H9 (cell line): ENCODE measurements around the gene ELF2. TPM values are rescaled to one million over a fixed set of nuclear protein-coding genes. Genes with fewer than 3 reads are reported as not detected.

Source experiments
- DNase-seq: peaks from one replicate; pipeline ENCODE4 v3.0.0-alpha.2; 2017
- H2AFZ ChIP-seq: one replicate; pipeline ENCODE4 v1.6.1; 2013; ENCODE audit warnings: mild to moderate bottlenecking, low read length, control low read depth, moderate library complexity
- H2AK5ac ChIP-seq: 2 replicates; pipeline ENCODE4 v1.6.1; 2013; ENCODE audit warnings: low read length, control low read depth, mixed read lengths; ENCODE audit not compliant: insufficient read length
- H2BK120ac ChIP-seq: one replicate; pipeline ENCODE4 v1.6.1; 2013; ENCODE audit warnings: low read depth, mild to moderate bottlenecking, low read length, control low read depth, inconsistent platforms; ENCODE audit not compliant: poor library complexity, severe bottlenecking
- H2BK12ac ChIP-seq: 2 replicates; pipeline ENCODE4 v1.6.1; 2013; ENCODE audit warnings: low read length, control low read depth, mixed read lengths, low read depth; ENCODE audit not compliant: insufficient read length
- H2BK15ac ChIP-seq: 2 replicates; pipeline ENCODE4 v1.6.1; 2013; ENCODE audit warnings: low read depth, low read length, control low read depth
- H2BK20ac ChIP-seq: one replicate; pipeline ENCODE4 v1.6.1; 2013; ENCODE audit warnings: low read depth, mild to moderate bottlenecking, low read length, control low read depth, inconsistent platforms; ENCODE audit not compliant: poor library complexity, severe bottlenecking
- H2BK5ac ChIP-seq: 2 replicates; pipeline ENCODE4 v1.6.1; 2013; ENCODE audit warnings: low read length, control low read depth, mixed read lengths; ENCODE audit not compliant: insufficient read length
- H3K14ac ChIP-seq: 2 replicates; pipeline ENCODE4 v1.6.1; 2013; ENCODE audit warnings: low read length, control low read depth; ENCODE audit not compliant: insufficient read depth
- H3K18ac ChIP-seq: 2 replicates; pipeline ENCODE4 v1.6.1; 2013; ENCODE audit warnings: low read depth, mild to moderate bottlenecking, mixed read lengths, low read length, control low read depth; ENCODE audit not compliant: insufficient read length
- H3K23ac ChIP-seq: 2 replicates; pipeline ENCODE4 v1.6.1; 2013; ENCODE audit warnings: low read length, control low read depth, mixed read lengths, low read depth; ENCODE audit not compliant: insufficient read length
- H3K23me2 ChIP-seq: 2 replicates; pipeline ENCODE4 v1.6.1; 2013; ENCODE audit warnings: low read depth, mild to moderate bottlenecking, mixed read lengths, low read length, control low read depth; ENCODE audit not compliant: insufficient read length, poor library complexity, severe bottlenecking
- H3K27ac ChIP-seq: 2 replicates; pipeline ENCODE4 v1.5.1; 2013; ENCODE audit warnings: low read length, control low read depth, mixed read lengths, low read depth; ENCODE audit not compliant: insufficient read length
- H3K27me3 ChIP-seq: 2 replicates; pipeline ENCODE4 v1.6.1; 2013; ENCODE audit warnings: low read length, control low read depth, inconsistent platforms; ENCODE audit not compliant: insufficient read depth
- H3K4ac ChIP-seq: 2 replicates; pipeline ENCODE4 v1.6.1; 2013; ENCODE audit warnings: low read depth, mild to moderate bottlenecking, control low read depth, inconsistent platforms, low read length, moderate library complexity
- H3K4me1 ChIP-seq: 2 replicates; pipeline ENCODE4 v1.6.1; 2013; ENCODE audit warnings: low read length, control low read depth, inconsistent platforms; ENCODE audit not compliant: insufficient read depth
- H3K4me2 ChIP-seq: 2 replicates; pipeline ENCODE4 v1.6.1; 2013; ENCODE audit warnings: low read length, control low read depth, mixed read lengths; ENCODE audit not compliant: insufficient read length, insufficient read depth
- H3K56ac ChIP-seq: 2 replicates; pipeline ENCODE4 v1.6.1; 2013; ENCODE audit warnings: low read depth, mild to moderate bottlenecking, mixed read lengths, low read length, control low read depth; ENCODE audit not compliant: insufficient read length
- H3K79me1 ChIP-seq: 2 replicates; pipeline ENCODE4 v1.6.1; 2013; ENCODE audit warnings: low read depth, mild to moderate bottlenecking, moderate library complexity, low read length, control low read depth, inconsistent platforms; ENCODE audit not compliant: insufficient read depth, poor library complexity, severe bottlenecking
- H3K79me2 ChIP-seq: 2 replicates; pipeline ENCODE4 v1.6.1; 2013; ENCODE audit warnings: low read length, control low read depth, inconsistent platforms; ENCODE audit not compliant: insufficient read depth
- H3K9ac ChIP-seq: 2 replicates; pipeline ENCODE4 v1.6.1; 2013; ENCODE audit warnings: low read length, control low read depth, mixed read lengths; ENCODE audit not compliant: insufficient read length; ENCODE audit errors: extremely low read depth
- H3K9me3 ChIP-seq: one replicate; pipeline ENCODE4 v1.6.1; 2013; ENCODE audit warnings: low read depth, low read length, inconsistent platforms; ENCODE audit not compliant: control insufficient read depth
- H3T11ph ChIP-seq: one replicate; pipeline ENCODE4 v1.6.1; 2013; ENCODE audit warnings: mild to moderate bottlenecking, low read length, control low read depth, inconsistent platforms
- H4K20me1 ChIP-seq: one replicate; pipeline ENCODE4 v1.6.1; 2013; ENCODE audit not compliant: control insufficient read depth, insufficient read length, insufficient read depth
- H4K5ac ChIP-seq: 2 replicates; pipeline ENCODE4 v1.6.1; 2013; ENCODE audit warnings: low read depth, mild to moderate bottlenecking, mixed read lengths, low read length, control low read depth; ENCODE audit not compliant: insufficient read length
- H4K8ac ChIP-seq: replicated peaks from 2 replicates; pipeline ENCODE4 v1.6.1; 2013; ENCODE audit warnings: low read length, control low read depth, mixed read lengths, low read depth; ENCODE audit not compliant: insufficient read length
- H4K91ac ChIP-seq: 2 replicates; pipeline ENCODE4 v1.6.1; 2013; ENCODE audit warnings: low read depth, mild to moderate bottlenecking, moderate library complexity, mixed read lengths, low read length, control low read depth; ENCODE audit not compliant: insufficient read length
- H3K27ac Mint-ChIP-seq, 3 experiments: 2 replicates in 2 of 3; 3 replicates in 1 of 3; pipeline ENCODE4 v1.8.0; 2020 to 2021; ENCODE audit warnings: mixed read lengths in 3 of 3, mild to moderate bottlenecking in 1 of 3, moderate library complexity in 1 of 3
- H3K27me3 Mint-ChIP-seq: 2 replicates; pipeline ENCODE4 v1.8.0; 2021; ENCODE audit warnings: low read depth, mild to moderate bottlenecking, moderate library complexity, mixed read lengths
- H3K36me3 Mint-ChIP-seq, 3 experiments: 2 replicates in 2 of 3; 3 replicates in 1 of 3; pipeline ENCODE4 v1.8.0; 2020 to 2021; ENCODE audit warnings: low read depth in 3 of 3, mixed read lengths in 3 of 3; ENCODE audit not compliant: insufficient read depth in 1 of 3
- H3K4me1 Mint-ChIP-seq, 2 experiments: 2 replicates each; pipeline ENCODE4 v1.8.0; 2020; ENCODE audit warnings: mixed read lengths in 2 of 2
- H3K4me3 Mint-ChIP-seq, 2 experiments: 2 replicates in 1 of 2; 3 replicates in 1 of 2; pipeline ENCODE4 v1.8.0; 2020 to 2021; ENCODE audit warnings: mild to moderate bottlenecking in 2 of 2, mixed read lengths in 2 of 2, moderate library complexity in 1 of 2
- H3K9me3 Mint-ChIP-seq, 2 experiments: 2 replicates in 1 of 2; 3 replicates in 1 of 2; pipeline ENCODE4 v1.8.0; 2020; ENCODE audit warnings: mild to moderate bottlenecking in 2 of 2, mixed read lengths in 2 of 2, moderate library complexity in 1 of 2
- CTCF ChIP-seq: fragments of 200-600 bp; sonication (generic); conservative IDR thresholded peaks from 3 replicates; pipeline ENCODE4 v1.8.0; 2021; ENCODE audit warnings: antibody characterized with exemption, mild to moderate bottlenecking
- WGBS: extraction: QIAGEN DNeasy Blood & Tissue Kit; methylation state at CpG from one replicate; pipeline ENCODE4 v1.1.7; 2013; ENCODE audit warnings: missing lambda C conversion rate, low lambda C conversion rate, mixed read lengths; ENCODE audit not compliant: insufficient read length; ENCODE audit errors: extremely low coverage; 5-methylcytosine and 5-hydroxymethylcytosine counted together
- total RNA-seq: library from RNA; stranded (reverse); gene quantifications from 2 replicates; pipeline ENCODE4 v1.2.1, GENCODE V29; 2021

Gene ELF2
- total RNA-seq, 1 experiment from 2014 or later: 49.6 TPM

- peaks cover 60 to 68% of the 10 kb centered on the region in 2 experiments for H3K4me1 Mint-ChIP-seq
- H3K27ac Mint-ChIP-seq: peak overlapping the region in 2 of 3 experiments; percentile 30 to 68; a peak in 2 of 7 replicates
- H4K91ac ChIP-seq: no peak overlapping the region
- peaks cover 21% of the 10 kb centered on the region for H3K4me1 ChIP-seq
- no peak overlapping the region for H3K4me3 Mint-ChIP-seq
- no peak overlapping the region for H3K18ac ChIP-seq
- H2AK5ac ChIP-seq: no peak overlapping the region
- no peak for DNase-seq
- H2BK15ac ChIP-seq: no peak overlapping the region
- H4K5ac ChIP-seq: no peak overlapping the region
- H3K79me1 ChIP-seq: peaks cover 9% of the 10 kb centered on the region
- H3K14ac ChIP-seq: no peak overlapping the region
- H2BK12ac ChIP-seq: no peak overlapping the region
- no peaks in the 10 kb centered on the region for H3K9me3 ChIP-seq
- no peaks in the 10 kb centered on the region for H3K23me2 ChIP-seq
- no peak overlapping the region for H2AFZ ChIP-seq
- H3K27me3 Mint-ChIP-seq: no peaks in the 10 kb centered on the region
- no peaks in the 10 kb centered on the region for H3K27me3 ChIP-seq
- H4K20me1 ChIP-seq: no peaks in the 10 kb centered on the region
- peaks cover 6 to 12% of the 10 kb centered on the region in 2 experiments; a peak in 4 of 5 replicates for H3K9me3 Mint-ChIP-seq
- no peak overlapping the region for H3K56ac ChIP-seq
- no peak overlapping the region for H3K4me2 ChIP-seq
- no peak overlapping the region for H4K8ac ChIP-seq
- H2BK20ac ChIP-seq: no peak overlapping the region
- H3K79me2 ChIP-seq: peaks cover 35% of the 10 kb centered on the region; the same call in 1 of the 2 replicates
- no peak overlapping the region for H3K27ac ChIP-seq
- H3K9ac ChIP-seq: no peak overlapping the region
- no CpG with 5 or more reads among the region's 2 CpGs for WGBS
- no peak for TF ChIP-seq CTCF
- no peak overlapping the region for H3T11ph ChIP-seq
- H3K4ac ChIP-seq: no peak overlapping the region
- H2BK120ac ChIP-seq: no peak overlapping the region
- H3K23ac ChIP-seq: no peak overlapping the region
- peaks cover 6 to 27% (median 18%) of the 10 kb centered on the region in 3 experiments; a peak in 6 of 7 replicates for H3K36me3 Mint-ChIP-seq
- no peak overlapping the region for H2BK5ac ChIP-seq
Measured at GRCh38 chr4:139142980-139143379, 34.0 kb downstream of the ELF2 start.
